DMS153 (cell line): Measurements from ENCODE around the gene ST3GAL5.

Experiments
- DNase-seq: peaks from one replicate; lab custom pipeline; 2025; lab: John Stamatoyannopoulos, UW

The ST3GAL5 gene

GRCh38 chr2:85790032-85790431 lies 98.8 kb downstream of the ST3GAL5 start:
- no peak for DNase-seq

- DNase-seq, result no peak
Measured at GRCh38 chr2:85789271-85789670, 99.5 kb downstream of the ST3GAL5 start.

- no peak for DNase-seq
Measured at GRCh38 chr2:85788603-85789002, 100.2 kb downstream of the ST3GAL5 start.

GRCh38 chr2:85787981-85788340 lies 100.8 kb downstream of the ST3GAL5 start:
- DNase-seq, result no peak

GRCh38 chr2:85787282-85787980 lies 101.4 kb downstream of the ST3GAL5 start:
- no peak for DNase-seq
